ENCODE results near the gene TRIM10.
A peak's percentile ranks its signal among the peaks of the same experiment; 100 is the strongest.
"Not testable (repeated sequence)": the region's sequence is repeated elsewhere in the genome, so short reads cannot be mapped to it uniquely, and the experiment has no call there.

The TRIM10 gene

DNA sequence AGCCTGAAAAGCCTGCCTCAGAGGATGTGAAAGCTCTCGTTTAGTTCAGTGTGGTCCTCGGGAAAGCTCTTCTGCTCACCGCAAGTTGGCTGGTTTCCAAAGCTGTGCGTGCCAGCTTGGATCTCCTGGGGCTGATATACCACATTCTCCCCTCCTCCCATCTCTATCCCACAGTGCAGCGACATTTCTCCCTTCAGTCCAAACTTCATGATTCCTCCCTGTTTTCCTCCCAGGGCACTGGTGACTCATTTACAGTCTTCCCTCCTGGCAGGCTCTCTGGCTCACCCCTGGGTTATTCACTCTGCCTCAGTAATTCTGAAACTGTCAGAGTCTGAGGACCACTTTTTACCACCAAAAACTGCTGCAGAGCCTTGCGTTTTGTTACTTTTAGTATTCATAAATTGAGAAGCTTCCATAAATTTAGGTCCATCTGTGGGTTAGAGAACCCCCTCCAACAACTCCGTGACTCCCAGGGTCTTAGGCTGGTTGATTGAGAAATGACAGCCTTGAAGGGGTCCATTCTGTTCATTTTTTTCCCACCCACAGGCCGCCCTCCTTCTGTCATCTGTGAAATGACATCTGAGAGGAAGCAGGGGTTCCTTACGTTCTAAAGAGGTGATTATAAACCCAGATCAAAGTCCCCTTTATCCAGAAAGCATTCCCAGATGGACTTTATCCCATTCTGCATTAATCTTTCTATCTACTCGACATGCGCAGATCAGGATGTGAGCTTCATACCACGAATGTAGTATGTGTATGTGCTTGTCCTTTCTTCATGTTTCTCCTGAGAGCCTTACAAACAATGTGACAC is 6.1 kb downstream of the TRIM10 start:
- no peak for DNase-seq (ENCODE audit: low read depth in 1 of 2, low spot score in 1 of 2)

DNA sequence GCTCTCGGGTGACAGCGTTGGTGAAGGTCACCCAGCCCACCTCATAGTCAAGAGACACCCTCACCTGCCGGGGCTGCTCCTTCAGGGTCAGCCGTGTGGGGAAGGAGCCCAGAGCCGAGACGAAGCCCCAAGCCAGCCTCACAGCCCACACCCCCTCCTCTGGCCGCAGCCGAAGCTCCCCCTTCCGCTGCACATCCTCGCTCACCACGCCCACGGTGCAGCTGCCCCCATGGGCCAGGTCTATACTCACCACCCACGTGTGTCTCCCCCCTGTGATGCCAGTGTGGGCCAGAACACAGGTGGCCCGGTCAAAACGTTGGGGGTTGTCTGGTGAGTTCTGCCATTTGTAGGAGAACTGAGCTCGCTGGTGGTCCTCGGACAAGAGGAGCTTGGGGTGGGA is 7.0 kb downstream of the TRIM10 start:
- no peak for DNase-seq (ENCODE audit: low read depth in 1 of 2, low spot score in 1 of 2)

DNA sequence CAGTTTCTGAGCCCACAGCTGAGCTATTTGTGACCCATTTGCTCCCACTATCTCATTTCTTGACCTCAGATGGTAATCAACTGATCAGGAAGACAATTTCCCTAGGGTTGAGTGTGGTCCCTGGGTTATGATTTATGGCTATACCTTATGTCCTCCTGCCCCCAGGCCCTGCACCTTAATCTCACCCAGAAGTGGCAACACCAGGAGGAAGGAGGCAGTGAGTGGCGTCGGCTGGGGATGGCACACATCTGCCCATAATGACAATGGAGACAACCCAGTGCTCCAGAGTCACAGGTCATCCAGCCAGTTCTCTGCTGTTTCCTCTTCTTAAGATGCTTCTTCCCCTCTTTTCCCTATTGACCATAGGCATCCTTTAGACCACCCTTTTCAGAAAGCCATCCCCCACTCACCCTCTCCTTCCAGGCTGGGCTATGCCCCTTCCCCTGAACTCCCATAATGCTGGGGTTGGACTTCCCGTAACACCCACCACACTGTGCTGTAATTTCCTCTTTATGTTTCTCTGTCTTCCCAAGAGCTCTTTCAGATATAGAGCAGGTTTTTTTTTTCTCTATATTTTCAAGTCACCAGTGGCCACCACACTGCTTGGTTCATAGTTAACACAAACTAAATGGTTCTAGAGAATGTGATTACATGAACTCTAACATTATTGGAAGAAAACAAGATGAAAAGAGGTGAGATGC is 8.0 kb downstream of the TRIM10 start:
- DNase-seq (ENCODE audit: low read depth in 1 of 2, low spot score in 1 of 2), result no peak

DNA sequence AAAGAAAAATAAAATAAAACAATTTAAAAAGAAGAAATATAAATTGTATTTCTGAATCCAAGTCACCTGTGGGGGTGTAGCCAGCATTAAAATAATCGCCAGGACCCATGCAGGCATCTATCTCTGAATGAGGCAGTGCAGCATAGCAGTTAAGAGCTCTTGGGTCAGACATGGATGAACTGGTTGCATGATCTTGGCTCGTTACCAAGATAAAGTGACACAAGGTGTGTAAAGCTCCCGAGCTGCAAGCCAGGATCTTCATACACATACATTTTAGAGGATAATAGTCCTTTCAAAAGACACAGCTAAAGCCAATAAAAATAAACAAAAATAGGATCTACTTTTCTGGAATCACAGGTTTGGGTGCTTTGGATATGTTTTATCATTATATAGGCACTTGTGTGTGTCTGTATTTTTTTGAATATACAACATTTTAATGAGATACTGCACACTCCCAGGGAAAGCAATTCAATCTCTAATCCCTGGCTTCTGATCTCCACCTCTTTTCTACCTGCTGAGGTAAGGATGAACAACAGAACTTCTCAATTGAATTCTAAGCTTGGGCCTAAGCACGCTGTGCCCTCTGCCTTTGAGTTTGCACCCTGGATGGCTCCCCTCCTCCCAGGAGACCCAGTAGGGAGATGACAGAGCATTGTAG is 8.9 kb downstream of the TRIM10 start:
- DNase-seq (ENCODE audit: low read depth in 1 of 2, low spot score in 1 of 2), result no peak

DNA sequence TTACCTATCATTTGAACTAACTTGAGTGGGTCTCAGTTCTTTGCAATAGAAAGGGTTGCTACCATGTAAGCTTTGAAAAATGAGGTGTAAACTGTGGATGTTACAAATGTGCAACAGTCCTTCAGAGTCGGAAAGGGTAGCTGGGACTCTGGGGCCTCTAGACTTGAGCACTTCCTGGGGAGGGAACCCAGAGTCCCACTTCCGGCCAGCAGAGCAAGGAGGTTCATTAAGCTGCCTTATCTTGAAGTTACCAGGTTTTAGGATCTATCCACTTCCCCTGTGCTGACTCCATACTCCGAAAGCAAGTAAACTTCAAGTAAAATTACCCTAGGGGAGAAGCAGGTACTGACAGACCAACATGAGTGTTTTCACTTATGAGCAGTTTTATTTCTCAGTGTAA is 9.4 kb downstream of the TRIM10 start:
- no peak for DNase-seq (ENCODE audit: low read depth in 1 of 2, low spot score in 1 of 2)

DNA sequence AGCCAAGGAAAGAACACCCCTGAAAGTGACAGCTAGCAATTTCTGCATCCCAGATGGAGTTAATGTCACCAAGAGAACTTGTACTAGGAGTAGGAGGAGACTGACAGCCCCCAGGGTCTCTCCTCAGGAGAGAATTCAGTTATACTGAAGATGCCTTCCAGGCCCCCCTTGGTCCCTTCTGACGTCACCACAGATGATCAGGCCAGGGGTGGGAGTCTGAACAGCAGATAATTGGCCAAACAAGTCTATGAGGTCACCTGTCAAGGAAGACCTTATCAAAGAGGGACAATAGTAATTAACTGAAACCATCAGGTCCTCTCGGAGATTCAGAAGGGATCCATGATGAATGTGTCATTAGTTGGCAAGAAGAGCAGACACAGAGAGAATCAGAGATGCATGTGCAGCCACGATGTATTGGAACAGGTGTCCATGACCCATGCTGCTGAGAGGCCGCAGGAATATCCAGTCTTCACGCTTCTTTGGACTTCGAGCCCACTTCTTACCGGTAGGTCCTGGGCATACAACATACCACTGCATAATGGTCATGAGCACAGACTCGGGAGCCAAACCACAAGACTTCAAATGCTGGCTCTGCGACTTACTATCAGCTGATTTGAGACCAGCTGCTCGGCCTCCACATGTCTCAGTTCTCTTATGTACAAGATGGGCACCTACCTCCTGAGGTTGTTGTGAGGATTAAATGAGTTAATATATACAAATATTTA is 10.2 kb downstream of the TRIM10 start:
- no peak for DNase-seq (ENCODE audit: low read depth in 1 of 2, low spot score in 1 of 2)

DNA sequence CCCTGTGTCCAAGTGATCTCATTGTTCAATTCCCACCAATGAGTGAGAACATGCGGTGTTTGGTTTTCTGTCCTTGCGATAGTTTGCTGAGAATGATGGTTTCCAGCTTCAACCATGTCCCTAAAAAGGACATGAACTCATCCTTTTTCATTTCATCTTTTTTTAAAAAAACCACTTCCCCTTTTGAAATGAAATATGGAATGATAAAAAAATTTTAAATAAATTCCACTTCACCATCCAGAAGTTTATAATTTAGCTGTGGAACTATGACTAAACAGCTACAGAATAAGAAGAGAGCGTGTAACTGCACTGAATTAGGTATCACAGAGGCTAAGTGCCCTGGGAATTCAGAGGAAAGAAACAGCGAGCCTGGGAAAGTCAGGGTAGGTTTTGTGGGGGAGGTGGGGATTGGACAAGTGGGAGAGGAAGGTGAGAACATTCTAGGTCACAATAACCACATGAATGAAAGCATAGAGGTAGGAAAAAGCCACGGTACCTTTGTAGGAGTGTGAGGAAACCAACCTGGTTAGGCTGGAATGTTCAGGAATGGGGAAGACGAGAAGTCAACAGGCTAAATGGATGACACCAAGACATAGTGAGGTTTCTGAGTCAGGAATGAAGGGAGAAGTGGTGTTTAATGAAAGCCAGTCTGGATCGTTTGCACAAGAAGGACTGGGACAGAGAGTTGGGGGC is 11.0 kb downstream of the TRIM10 start:
- no peak for DNase-seq (ENCODE audit: low read depth in 1 of 2, low spot score in 1 of 2)

DNA sequence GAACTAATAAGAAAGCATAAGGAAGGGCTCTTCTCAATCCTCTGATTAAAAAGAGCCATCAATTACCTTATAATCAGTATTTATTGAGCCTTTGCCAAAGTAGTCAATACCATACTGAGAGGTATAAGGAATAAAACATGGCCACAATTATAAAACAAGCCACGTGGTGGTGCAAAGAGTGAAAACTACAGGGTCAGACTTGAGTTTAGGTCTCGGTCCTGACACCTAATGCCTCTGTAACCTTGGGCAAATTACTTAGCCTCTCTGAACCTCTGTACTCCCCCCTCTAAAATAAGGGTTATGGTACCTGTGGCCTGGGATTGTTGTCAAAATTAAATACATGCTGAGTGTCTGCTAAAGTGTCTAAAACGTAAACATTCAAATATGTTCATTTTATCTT is 11.8 kb downstream of the TRIM10 start:
- no peak for DNase-seq (ENCODE audit: low read depth in 1 of 2, low spot score in 1 of 2)

DNA sequence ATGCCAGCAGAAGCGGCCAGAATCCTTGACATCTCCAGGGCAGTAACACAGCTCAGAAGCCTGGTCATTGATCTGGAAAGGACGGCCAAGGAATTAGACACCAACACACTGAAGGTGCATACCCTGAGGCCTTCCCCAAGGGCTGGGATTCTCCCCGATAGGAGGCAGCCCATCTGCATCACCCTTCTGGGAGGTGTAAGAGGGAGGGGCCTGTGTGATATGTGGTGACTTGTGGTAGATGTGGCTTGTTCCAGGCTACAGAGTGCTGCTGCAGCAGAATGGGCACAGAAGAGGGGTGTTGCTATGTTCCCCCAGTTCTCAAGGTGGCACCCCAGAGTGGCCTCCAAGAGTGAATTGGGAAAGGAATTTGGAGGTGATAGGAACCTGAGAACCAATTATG is 13.9 kb downstream of the TRIM10 start:
- DNase-seq (ENCODE audit: low read depth in 1 of 2, low spot score in 1 of 2), result no peak

DNA sequence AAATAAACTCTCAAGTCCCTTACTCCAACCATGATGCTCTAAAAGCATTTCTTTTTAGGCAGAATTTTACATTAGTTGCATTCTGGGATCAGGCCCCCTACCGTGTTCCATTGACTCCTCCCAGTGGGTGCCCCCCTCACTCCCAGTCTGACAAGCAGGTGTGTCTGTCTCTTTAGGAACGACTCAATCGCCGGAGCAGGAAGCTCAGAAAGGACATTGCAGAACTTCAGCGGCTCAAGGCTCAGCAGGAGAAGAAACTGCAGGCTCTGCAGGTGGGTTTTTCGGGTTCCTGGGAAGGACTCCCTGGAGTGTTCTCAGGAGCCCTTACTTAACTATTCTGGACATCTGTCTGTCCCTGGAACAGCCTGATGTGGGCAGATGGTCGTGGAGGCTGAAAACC is 15.2 kb downstream of the TRIM10 start:
- DNase-seq (ENCODE audit: low read depth in 1 of 2, low spot score in 1 of 2), result no peak

DNA sequence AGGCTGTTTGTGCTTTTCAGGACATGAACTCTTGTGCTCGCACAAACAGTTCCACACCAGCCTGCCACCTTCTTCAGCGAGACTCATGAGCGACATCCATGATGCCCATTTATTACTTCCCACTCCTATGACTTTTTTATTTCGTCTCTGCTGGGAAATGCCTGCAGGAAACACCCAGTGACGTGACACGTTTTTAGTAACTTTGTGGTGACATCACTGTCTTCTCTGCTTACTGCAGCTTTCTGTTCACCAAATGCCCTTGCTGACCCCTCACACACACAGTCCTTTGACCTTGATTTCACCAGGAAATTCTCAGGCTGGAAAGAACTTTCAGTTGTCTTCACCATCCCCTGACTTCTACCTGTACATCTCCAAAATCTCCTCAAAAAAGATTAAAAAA is 16.2 kb downstream of the TRIM10 start:
- no peak for DNase-seq (ENCODE audit: low read depth in 1 of 2, low spot score in 1 of 2)

DNA sequence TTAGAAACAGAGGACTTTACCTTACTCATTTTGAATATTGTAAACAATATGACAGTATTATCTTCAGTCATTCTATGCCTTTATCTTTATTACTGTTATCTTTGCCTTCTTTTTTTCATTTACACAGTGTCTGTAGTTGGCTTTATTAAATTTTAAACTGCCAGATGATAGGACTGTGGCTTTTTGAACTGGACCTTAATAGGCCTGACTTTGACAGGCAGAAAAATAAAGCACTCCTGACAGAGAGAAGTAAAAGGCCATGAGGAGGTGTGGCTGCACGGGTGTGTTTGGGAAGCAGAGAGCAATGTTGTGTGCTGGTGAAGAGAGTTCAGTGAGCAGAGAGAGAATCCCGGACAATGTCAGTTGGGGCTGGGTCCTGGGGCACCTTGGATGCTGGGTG is 17.2 kb downstream of the TRIM10 start:
- DNase-seq (ENCODE audit: low read depth in 1 of 2, low spot score in 1 of 2), result no peak

DNA sequence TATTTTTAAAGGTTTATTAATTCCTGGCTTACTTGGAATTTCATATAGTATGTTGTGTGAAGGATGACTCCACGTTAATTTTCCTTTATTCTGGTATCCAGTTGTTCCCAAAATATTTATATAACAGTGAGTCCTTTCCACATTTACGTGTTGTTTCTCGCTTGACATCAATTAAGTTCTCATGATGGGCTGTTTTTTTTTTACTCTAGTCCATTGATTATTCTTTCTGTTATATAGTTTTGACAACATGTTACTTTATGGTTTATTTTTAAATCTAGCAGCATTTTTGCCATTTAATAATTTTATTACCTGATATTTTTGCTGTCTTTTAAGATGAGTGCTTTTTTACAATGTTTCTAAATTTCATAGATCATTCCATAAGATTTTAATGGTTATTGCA is 18.3 kb downstream of the TRIM10 start:
- no peak for DNase-seq (ENCODE audit: low read depth in 1 of 2, low spot score in 1 of 2)

DNA sequence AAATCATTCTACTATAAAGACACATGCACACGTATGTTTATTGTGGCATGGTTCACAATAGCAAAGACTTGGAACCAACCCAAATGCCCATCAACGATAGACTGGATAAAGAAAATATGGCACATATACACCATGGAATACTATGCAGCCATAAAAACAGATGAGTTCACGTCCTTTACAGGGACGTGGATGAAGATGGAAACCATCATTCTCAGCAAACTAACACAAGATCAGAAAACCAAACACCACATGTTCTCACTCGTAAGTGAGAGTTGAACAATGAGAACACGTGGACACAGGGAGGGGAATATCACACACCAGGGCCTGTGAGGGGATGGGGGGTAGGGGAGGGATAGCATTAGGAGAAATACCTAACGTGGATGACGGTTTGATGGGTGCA is 20.8 kb downstream of the TRIM10 start:
- DNase-seq (ENCODE audit: low read depth in 1 of 2, low spot score in 1 of 2), result not testable (repeated sequence)

DNA sequence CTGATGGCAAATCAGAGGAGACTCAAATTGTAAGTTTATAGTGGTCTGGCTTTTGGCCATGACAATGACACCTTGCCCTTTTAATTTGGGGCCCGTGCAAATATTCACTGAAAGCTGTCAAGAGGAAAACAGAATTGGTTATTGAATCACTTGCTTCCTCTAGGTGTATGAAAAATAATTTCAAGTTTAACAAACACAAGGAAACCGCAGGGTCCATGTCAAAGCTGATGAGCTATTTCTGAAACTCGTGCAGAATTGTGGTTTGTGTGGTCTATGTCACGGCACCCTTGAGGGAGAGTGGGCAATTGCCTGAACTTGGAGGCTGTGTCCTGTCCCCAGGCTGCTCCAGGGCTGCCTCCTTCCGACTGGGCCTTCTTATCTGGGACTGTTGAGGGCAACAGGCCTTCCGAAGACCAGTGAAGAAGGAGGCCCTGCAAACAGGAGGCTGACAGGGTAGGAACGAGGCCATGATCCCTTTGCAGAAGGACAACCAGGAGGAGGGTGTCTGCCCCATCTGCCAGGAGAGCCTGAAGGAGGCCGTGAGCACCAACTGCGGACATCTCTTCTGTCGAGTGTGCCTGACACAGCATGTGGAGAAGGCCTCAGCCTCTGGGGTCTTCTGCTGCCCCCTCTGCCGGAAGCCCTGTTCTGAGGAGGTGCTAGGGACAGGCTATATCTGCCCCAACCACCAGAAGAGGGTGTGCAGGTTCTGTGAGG is 24.3 kb downstream of the TRIM10 start:
- DNase-seq (ENCODE audit: low read depth in 1 of 2, low spot score in 1 of 2), result no peak

DNA sequence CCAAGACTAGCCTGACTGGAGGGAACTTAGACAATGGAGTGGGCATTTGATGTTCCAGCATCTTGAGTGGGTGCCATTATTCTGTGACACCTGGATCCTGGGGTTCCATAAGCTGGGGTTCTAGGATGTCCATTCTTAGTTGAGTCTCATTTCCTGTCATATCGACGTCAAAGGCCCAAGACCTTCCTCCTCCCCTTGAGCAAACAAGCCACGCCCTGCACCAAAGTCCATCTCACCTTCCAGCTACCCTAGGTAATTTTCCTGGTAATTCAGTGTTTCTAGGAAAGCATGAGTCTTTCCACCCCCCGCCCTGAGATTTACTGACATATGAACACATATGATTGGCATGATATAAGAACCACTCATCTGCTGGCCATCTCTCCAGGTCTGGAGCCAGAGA is 25.3 kb downstream of the TRIM10 start, which contains the start of gene TRIM40:
Gene TRIM40 (plus strand): TSS at position 384 of the 400 bp plus-strand sequence. CDS start 897 bp downstream, outside the sequence.
- DNase-seq (ENCODE audit: low read depth in 1 of 2, low spot score in 1 of 2), result no peak

DNA sequence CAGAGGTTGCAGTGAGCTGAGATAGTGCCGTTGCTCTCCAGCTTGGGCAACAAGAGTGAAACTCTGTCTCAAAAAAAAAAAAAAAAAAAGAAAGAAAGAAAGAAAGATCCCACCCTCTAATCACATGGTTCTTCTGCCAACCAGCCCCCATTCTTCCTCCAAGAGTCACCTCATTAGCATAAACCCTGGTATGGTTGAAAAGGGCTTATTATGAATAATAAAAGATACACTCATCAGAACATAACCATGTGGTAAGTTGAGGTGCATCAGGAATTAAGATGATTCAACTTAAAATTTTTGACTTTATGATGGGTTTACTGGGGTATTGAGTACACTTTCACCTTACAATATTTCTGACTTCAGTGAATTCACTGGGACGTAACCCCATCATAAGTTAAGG is 25.9 kb downstream of the TRIM10 start:
- DNase-seq (ENCODE audit: low read depth in 1 of 2, low spot score in 1 of 2), result no peak

DNA sequence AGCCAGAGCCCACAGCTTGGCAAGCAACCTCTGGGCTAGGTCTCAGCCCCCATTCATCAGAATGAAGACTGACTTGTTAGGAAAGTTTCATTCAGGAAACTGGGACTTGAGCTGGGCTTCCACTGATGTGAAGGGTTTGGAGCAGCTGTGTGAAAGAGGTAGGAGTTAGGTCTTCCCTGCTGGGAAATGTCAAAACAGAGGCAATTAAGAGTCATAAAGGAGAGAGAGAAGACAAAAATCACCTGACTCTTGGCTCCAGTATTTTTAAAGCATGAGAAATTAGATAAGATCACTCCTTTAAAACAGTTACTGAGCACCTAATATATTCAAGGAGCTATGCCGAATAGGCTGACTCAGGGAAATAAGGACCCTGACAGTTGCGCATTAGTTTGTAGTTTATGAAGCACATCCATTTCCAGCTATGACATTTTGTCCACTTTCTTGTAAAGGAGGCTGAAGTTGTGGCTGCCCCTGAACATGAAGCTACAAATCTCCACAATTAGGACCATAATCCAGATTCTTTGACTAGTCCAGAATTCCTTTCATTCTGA is 29.0 kb downstream of the TRIM10 start:
- no peak for DNase-seq (ENCODE audit: low read depth in 1 of 2, low spot score in 1 of 2)

DNA sequence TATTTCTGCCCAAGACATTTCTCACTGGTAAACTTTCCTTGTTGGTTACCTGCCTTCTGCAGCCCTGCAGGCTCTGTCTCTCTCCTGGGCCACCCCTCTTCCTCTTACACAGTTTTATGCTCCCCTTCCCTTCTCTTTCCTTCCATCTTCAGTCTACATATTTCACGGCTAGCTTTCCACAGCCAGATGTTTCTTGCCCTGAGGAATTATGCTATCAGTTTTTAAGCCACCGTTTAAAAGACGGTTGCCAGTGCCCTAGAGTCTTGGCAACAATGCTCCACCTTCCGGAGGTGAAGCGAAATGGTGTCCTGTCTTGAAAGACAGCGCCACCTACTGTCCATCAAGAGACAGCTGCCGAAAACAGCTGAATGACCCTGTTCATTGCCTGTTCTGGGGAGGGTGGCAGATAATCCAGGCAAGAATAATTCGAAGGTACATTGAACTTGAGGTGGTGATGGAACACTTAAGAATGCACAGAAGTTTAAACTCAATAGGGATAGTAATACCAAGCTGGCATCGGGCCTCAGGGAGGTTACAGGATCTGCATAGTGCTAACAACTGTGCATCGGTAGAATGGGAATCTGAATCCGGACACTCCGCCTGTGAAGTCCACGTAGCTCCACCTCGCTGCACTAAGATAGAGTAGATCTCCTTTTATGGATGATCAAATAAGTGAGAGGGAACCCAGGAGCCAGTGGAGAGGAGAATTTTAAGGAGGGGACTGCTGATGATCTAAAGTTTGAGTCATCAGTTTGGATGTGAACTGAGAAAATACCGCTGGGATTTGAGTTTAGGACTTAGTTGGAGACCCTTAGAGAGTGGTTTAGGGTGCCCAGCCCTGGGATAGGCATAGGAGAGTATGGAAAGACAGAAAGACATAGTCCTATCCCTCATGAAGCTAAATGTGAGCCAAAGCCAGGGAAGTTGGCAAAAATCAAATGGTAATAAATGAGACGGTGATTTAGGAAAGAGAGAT is 29.8 kb downstream of the TRIM10 start:
- peak; percentile 23 to 44 for DNase-seq (ENCODE audit: low read depth in 1 of 2, low spot score in 1 of 2)

Measured in activated T-helper 1 cell treated with anti-CD3 and anti-CD28 coated beads, Interleukin-2, amount 50 U/mL, for 16 hours (primary cell).